GM21515 (cell line): Measurements from ENCODE around the gene TPRN.

Source experiments
- ATAC-seq: cut with Tn5 transposase; IDR thresholded peaks from one replicate; pipeline ENCODE4 v1.9.1; 2021; ENCODE audit not compliant: unreplicated experiment

Gene TPRN

GRCh38 chr9:137146527-137146918 is 54.0 kb downstream of the TPRN start:
- no peak for ATAC-seq

- ATAC-seq: no peak
Measured at GRCh38 chr9:137145731-137146526, 54.6 kb downstream of the TPRN start.

- ATAC-seq: no peak
Measured at GRCh38 chr9:137143459-137143858, 57.1 kb downstream of the TPRN start.

GRCh38 chr9:137141976-137142936 is 58.3 kb downstream of the TPRN start:
- no peak for ATAC-seq
